ACC112 (cell line): Measurements from ENCODE around the gene HOMER1.

ENCODE experiments used
- H2AFZ ChIP-seq: fragments of 200-600 bp; sonication (generic); one replicate; pipeline ENCODE4 v1.6.0; 2017; ENCODE audit warnings: antibody characterized with exemption, low read length; ENCODE audit not compliant: unreplicated experiment
- H3K27ac ChIP-seq: fragments of 200-600 bp; sonication (generic); 2 replicates; pipeline ENCODE4 v1.5.1; 2014; ENCODE audit warnings: low read depth, mild to moderate bottlenecking, antibody characterized with exemption, low read length, moderate library complexity
- H3K27me3 ChIP-seq: fragments of 200-600 bp; sonication (generic); 2 replicates; pipeline ENCODE4 v1.6.1; 2014; ENCODE audit warnings: mild to moderate bottlenecking, antibody characterized with exemption, low read length, moderate library complexity, mixed read lengths; ENCODE audit not compliant: insufficient read depth
- H3K36me3 ChIP-seq: fragments of 200-600 bp; sonication (generic); 2 replicates; pipeline ENCODE4 v1.6.1; 2016; ENCODE audit warnings: mild to moderate bottlenecking, antibody characterized with exemption, low read length, moderate library complexity, mixed read lengths; ENCODE audit not compliant: insufficient read depth
- H3K4me1 ChIP-seq: fragments of 200-600 bp; sonication (generic); one replicate; pipeline ENCODE4 v1.6.1; 2016; ENCODE audit warnings: low read length, mixed read lengths; ENCODE audit not compliant: insufficient read depth, unreplicated experiment, control insufficient read depth
- H3K4me3 ChIP-seq: fragments of 200-600 bp; sonication (generic); 2 replicates; pipeline ENCODE4 v1.5.1; 2014; ENCODE audit warnings: mild to moderate bottlenecking, low read depth, low read length
- H3K79me2 ChIP-seq: fragments of 200-600 bp; sonication (generic); one replicate; pipeline ENCODE4 v1.6.0; 2016; ENCODE audit warnings: low read length; ENCODE audit not compliant: control insufficient read depth, unreplicated experiment, insufficient read depth

The HOMER1 gene

DNA sequence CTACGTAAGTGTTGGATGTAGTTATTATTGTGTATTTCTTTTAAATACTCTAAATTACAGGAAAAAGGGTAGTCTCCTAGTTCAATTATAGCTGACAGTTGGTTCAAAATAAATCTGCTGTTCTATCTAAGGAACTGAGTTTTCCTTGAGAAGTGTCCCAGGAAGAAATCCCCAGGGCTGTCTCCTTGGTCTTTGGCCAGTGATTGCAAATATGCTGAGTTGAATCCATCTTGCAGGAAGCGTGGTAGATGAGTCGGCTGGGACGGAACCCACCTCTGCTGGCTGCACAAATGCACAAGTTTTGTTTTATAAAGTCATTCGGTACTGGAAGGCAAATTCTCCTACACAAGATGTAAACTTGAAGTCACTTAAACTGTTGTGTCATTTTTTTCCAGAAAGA is 30.2 kb upstream of the HOMER1 start:
- no peaks in the 10 kb centered on the region for H3K36me3 ChIP-seq
- no peaks in the 10 kb centered on the region for H3K4me1 ChIP-seq
- H2AFZ ChIP-seq = no peak overlapping the region
- H3K4me3 ChIP-seq = no peak overlapping the region
- no peaks in the 10 kb centered on the region for H3K27me3 ChIP-seq
- H3K27ac ChIP-seq = no peak overlapping the region
- no peaks in the 10 kb centered on the region for H3K79me2 ChIP-seq

DNA sequence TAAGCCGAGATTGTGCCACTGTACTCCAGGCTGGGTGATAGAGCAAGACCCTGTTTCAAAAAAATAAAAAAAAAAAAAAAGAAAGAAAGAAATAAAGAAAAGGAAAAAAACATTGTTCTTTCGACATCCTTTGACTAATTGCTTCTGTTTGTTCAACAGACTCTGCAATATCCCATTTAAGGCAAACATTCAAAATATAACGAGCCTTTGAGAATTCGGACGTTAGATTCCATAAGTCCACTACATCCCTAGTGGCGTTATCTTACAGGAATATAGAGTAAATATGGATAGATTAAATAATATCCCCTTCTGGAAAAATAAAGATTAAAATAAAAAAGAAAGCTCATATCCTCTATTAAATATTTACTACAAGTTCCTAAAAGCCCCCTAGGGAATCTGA is 27.0 kb upstream of the HOMER1 start:
- Histone ChIP-seq H3K27me3 (no peaks in the 10 kb centered on the region), H2AFZ (no peak overlapping the region), H3K27ac (no peak overlapping the region), H3K79me2 (no peaks in the 10 kb centered on the region), H3K36me3 (no peaks in the 10 kb centered on the region), H3K4me1 (no peaks in the 10 kb centered on the region), H3K4me3 (no peak overlapping the region)

- Histone ChIP-seq H3K27ac (no peak overlapping the region), H3K4me1 (no peaks in the 10 kb centered on the region), H3K79me2 (no peaks in the 10 kb centered on the region), H3K4me3 (no peak overlapping the region), H2AFZ (no peak overlapping the region), H3K27me3 (no peaks in the 10 kb centered on the region), H3K36me3 (no peaks in the 10 kb centered on the region)
These were observed 22.4 kb upstream of the HOMER1 start for GRCh38 chr5:79536193-79536906.

GRCh38 chr5:79535477-79536192 is 21.7 kb upstream of the HOMER1 start:
- H2AFZ ChIP-seq = no peak overlapping the region
- no peaks in the 10 kb centered on the region for H3K27me3 ChIP-seq
- no peak overlapping the region for H3K4me3 ChIP-seq
- H3K27ac ChIP-seq = no peak overlapping the region
- H3K36me3 ChIP-seq = no peaks in the 10 kb centered on the region
- no peaks in the 10 kb centered on the region for H3K79me2 ChIP-seq
- H3K4me1 ChIP-seq = no peaks in the 10 kb centered on the region

DNA sequence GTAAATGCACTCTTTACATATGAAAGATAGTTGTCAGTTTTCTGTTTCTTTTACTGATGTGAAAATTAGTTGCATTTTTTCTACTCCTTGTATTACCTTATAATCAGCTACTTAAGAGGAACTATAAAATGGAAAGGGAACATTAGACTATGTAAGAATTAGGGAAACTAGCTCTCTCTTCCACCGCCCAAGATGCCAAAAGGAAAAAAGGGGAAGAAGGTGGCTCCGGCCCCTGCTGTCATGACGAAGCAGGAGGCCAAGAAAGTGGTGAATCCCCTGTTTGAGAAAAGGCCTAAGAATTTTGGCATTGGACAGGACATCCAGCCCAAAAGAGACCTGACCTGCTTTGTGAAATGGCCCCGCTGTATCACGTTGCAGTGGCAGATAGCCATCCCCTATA is 15.2 kb upstream of the HOMER1 start:
- Histone ChIP-seq H3K36me3 (no peaks in the 10 kb centered on the region), H3K79me2 (no peaks in the 10 kb centered on the region), H3K4me3 (no peak overlapping the region), H3K4me1 (no peaks in the 10 kb centered on the region), H3K27ac (no peak overlapping the region), H3K27me3 (no peaks in the 10 kb centered on the region), H2AFZ (no peak overlapping the region)

- H3K4me3 ChIP-seq = no peak overlapping the region
- no peaks in the 10 kb centered on the region for H3K27me3 ChIP-seq
- H3K4me1 ChIP-seq = no peaks in the 10 kb centered on the region
- no peak overlapping the region for H2AFZ ChIP-seq
- no peaks in the 10 kb centered on the region for H3K36me3 ChIP-seq
- H3K79me2 ChIP-seq = no peaks in the 10 kb centered on the region
- H3K27ac ChIP-seq = no peak overlapping the region
These were observed 13.5 kb upstream of the HOMER1 start for GRCh38 chr5:79527431-79527830.

- H3K4me1 ChIP-seq = no peaks in the 10 kb centered on the region
- H3K27ac ChIP-seq = no peak overlapping the region
- no peaks in the 10 kb centered on the region for H3K36me3 ChIP-seq
- H3K4me3 ChIP-seq = no peak overlapping the region
- H3K79me2 ChIP-seq = no peaks in the 10 kb centered on the region
- no peaks in the 10 kb centered on the region for H3K27me3 ChIP-seq
- H2AFZ ChIP-seq = no peak overlapping the region
These were observed 13.0 kb upstream of the HOMER1 start for GRCh38 chr5:79526928-79527327.

GRCh38 chr5:79526493-79526892 is 12.6 kb upstream of the HOMER1 start:
- Histone ChIP-seq H3K79me2 (no peaks in the 10 kb centered on the region), H3K4me1 (no peaks in the 10 kb centered on the region), H3K36me3 (no peaks in the 10 kb centered on the region), H3K27me3 (no peaks in the 10 kb centered on the region), H2AFZ (no peak overlapping the region), H3K27ac (no peak overlapping the region), H3K4me3 (no peak overlapping the region)

- Histone ChIP-seq H3K27me3 (no peaks in the 10 kb centered on the region), H3K4me1 (no peaks in the 10 kb centered on the region), H3K36me3 (no peaks in the 10 kb centered on the region), H3K79me2 (no peaks in the 10 kb centered on the region), H3K27ac (no peak overlapping the region), H3K4me3 (no peak overlapping the region), H2AFZ (no peak overlapping the region)
These were observed 7.2 kb upstream of the HOMER1 start for GRCh38 chr5:79521156-79521555.

DNA sequence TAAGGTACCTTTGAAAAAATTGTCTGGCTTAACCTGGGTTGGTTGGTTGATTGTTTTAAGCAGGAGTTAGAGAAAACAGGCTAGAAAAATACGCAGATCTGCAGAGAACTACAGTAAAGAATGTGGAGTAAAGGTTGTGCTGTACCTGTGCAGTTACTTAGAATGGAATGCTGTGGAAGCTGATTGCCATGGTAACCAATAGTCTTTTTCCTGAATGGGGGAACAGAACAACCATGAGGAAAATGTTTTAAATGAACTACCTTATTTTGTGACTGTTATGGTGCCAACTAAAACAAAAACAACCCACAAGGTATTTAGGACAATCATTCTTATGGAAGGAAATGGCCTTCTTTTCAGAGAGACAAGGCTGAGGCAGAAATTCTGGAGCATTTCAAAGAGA is 4.8 kb upstream of the HOMER1 start:
- H3K4me3 ChIP-seq = no peak overlapping the region
- H3K4me1 ChIP-seq = no peaks in the 10 kb centered on the region
- H3K27ac ChIP-seq = no peak overlapping the region
- H3K79me2 ChIP-seq = no peaks in the 10 kb centered on the region
- H2AFZ ChIP-seq = no peak overlapping the region
- no peaks in the 10 kb centered on the region for H3K27me3 ChIP-seq
- no peaks in the 10 kb centered on the region for H3K36me3 ChIP-seq

GRCh38 chr5:79517601-79518000 is 3.7 kb upstream of the HOMER1 start:
- H3K4me1 ChIP-seq = no peaks in the 10 kb centered on the region
- H2AFZ ChIP-seq = no peak overlapping the region
- no peaks in the 10 kb centered on the region for H3K79me2 ChIP-seq
- H3K4me3 ChIP-seq = no peak overlapping the region
- no peaks in the 10 kb centered on the region for H3K27me3 ChIP-seq
- H3K27ac ChIP-seq = no peak overlapping the region
- no peaks in the 10 kb centered on the region for H3K36me3 ChIP-seq
